KG1 (cell line): ENCODE data around the gene HAGHL.
A peak's percentile ranks its signal among the peaks of the same experiment; 100 is the strongest.

ENCODE experiments used
- DNase-seq: peaks from one replicate; lab custom pipeline; 2025; lab: John Stamatoyannopoulos, UW

HAGHL gene, protein sequence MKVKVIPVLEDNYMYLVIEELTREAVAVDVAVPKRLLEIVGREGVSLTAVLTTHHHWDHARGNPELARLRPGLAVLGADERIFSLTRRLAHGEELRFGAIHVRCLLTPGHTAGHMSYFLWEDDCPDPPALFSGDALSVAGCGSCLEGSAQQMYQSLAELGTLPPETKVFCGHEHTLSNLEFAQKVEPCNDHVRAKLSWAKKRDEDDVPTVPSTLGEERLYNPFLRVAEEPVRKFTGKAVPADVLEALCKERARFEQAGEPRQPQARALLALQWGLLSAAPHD

DNA sequence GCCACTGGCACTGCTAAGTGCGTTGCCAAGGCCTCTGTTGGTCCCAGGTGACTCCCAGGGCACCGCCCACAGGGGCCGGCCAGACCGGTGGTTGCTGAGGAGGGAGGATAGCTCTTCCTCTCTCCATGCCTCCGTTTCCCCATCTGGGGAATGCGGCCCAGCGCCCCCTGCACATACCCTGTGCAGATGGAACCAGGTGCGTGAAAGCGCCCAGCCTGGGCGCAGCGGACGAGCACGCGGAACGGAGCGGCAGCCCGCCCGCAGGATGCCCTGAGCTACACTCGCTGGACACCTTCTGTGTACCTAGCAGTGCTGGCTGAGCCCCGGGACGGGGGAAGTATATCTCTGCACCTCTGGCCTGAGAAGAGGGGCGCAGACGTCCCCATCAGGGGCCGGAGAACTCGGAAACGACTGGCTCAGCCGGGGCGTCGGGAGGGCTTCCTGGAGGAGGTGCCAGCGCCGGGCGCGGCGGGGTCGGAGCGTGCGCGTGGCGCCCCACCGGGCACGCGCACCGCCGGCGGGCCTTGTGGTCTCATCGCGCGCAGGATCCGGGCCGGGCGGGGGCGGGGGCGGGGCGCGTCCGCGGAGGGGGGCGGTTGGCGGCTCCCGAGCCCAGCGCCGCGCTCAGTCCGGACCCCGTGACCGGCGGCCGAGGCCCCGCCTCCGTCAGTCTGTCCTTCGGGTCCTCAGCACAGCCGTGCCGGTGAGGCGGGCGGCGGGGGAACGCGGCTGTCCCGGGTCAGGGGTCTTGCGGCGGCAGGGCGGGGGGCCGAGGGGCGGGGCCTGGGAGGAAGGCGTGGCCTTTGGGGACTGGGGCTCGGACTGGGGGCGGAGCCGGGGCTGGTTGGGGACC is at the start of gene HAGHL, which contains the start of gene CCDC78:
HAGHL (plus strand) TSS at position 669 of the 853 bp plus-strand sequence. CDS start 404 bp downstream, outside the sequence.
CCDC78 (minus strand) TSS at position 6 of the 853 bp plus-strand sequence. CDS start 76 bp downstream, outside the sequence.
- no peak for DNase-seq

DNA sequence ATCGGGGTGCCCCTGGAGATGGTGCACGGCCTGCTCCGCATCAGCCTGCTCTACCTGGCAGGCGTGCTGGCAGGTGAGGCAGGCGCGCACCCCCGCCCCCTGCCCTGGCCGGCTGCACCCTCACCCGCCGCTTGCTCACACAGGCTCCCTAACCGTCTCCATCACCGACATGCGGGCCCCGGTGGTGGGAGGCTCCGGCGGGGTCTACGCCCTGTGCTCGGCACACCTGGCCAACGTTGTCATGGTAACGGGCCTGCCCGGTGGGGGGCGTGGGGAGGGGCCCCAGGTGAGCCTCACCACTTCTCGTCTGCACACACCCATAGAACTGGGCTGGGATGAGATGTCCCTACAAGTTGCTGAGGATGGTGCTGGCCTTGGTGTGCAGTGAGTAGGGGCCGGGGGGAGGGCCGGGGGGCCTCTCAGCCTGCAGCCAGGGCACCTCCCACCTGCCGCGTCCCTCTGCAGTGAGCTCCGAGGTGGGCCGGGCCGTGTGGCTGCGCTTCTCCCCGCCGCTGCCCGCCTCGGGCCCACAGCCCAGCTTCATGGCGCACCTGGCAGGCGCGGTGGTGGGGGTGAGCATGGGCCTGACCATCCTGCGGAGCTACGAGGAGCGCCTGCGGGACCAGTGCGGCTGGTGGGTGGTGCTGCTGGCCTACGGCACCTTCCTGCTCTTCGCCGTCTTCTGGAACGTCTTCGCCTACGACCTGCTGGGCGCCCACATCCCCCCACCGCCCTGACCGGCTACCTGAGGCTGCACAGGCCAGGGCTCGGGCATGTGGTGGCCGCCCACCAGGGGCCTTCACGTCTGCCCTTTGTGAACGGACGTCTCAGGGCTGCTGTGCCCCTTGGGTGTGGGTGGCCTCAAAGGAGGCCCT is 49.4 kb upstream of the HAGHL start:
- DNase-seq, result no peak

DNA sequence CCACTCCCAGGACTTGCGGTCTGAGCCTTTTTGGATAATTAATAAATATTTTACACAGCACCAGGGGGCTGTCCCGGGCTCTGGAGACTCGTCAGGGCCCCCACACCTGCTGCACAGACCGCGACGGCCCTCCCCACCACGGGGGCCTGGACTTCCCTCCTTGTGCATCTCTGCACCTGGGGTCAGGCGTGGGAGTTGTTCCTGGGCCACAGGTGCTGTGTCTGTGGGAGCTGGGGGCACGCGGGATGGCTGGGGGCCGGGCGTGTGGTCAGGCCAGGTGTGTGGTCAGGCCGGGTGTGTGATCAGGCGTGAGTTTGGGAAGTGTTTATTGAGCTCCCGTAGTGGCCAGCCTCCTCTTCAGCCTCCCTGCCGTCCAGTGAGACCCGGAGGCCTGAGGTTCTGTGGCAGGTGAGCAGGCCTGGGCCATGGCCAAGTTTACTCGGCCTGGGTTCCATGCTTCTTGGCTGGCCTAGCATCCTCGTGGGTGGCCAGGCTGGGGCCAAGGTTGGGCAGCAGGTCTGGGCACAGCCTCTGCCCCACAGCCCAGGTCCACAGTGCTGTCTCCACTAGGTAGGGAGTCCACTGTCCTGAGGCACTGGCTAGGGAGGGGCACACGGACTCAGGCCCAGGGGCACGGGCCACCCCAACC is 48.6 kb upstream of the HAGHL start:
- DNase-seq, result no peak

GRCh38 chr16:678858-679813 is 47.8 kb upstream of the HAGHL start:
- DNase-seq, result no peak

DNA sequence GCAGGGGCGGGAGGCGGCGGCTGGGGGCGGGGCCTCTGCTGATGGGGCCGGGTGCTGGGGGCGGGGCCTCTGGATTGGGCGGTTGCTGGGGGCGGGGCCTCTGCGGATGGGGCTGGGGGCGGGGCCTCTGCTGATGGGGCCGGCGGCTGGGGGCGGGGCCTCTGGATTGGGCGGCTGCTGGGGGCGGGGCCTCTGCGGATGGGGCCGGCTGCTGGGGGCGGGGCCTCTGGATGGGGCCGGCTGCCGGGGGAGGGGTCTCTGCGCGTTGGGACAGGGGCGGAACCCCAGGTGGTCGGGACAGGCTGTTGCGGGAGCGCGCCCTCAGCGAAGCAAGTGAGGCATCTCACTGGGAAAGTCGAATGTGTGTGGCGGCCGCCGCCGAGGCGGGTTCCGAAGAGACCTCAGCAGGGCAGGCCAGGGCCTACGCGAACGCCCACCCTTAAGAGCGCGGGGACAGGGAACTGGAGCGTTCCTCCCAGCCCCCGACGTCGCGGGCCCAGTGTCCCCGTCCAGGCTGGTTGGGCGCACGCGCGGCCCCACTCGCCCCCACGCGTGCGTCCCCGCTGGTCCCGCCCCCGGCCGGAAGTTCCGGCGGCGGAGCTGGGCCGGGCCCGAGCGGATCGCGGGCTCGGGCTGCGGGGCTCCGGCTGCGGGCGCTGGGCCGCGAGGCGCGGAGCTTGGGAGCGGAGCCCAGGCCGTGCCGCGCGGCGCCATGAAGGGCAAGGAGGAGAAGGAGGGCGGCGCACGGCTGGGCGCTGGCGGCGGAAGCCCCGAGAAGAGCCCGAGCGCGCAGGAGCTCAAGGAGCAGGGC is 46.9 kb upstream of the HAGHL start, which contains the start of gene STUB1:
STUB1 (plus strand) TSS at position 597 of the 811 bp plus-strand sequence; CDS start at position 713, 116 bp downstream.
- peak; percentile 61 for DNase-seq

GRCh38 chr16:680625-680945 is 46.3 kb upstream of the HAGHL start:
- DNase-seq, result no peak

DNA sequence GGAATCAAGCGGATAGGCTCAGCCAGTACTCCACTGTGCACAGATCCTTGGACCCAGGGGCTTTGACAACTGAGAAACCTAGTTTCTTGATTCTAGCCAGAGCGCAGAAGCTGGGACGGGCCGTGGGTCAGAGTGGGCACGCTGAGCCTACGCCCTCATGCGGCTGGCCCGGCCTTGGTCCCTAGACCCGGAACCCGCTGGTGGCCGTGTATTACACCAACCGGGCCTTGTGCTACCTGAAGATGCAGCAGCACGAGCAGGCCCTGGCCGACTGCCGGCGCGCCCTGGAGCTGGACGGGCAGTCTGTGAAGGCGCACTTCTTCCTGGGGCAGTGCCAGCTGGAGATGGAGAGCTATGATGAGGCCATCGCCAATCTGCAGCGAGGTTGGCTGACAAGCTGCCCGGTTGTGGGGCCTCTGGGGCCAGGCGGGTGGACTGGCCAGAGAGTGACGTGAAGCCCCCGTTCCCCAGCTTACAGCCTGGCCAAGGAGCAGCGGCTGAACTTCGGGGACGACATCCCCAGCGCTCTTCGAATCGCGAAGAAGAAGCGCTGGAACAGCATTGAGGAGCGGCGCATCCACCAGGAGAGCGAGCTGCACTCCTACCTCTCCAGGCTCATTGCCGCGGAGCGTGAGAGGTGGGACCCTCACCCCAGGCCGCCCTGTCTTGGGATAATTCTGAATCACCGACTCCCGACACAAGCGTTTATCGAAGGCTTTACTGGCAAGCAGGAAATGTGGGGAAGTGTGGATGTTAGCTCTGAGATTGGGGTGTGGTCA is 45.8 kb upstream of the HAGHL start:
- peak; percentile 4 for DNase-seq

DNA sequence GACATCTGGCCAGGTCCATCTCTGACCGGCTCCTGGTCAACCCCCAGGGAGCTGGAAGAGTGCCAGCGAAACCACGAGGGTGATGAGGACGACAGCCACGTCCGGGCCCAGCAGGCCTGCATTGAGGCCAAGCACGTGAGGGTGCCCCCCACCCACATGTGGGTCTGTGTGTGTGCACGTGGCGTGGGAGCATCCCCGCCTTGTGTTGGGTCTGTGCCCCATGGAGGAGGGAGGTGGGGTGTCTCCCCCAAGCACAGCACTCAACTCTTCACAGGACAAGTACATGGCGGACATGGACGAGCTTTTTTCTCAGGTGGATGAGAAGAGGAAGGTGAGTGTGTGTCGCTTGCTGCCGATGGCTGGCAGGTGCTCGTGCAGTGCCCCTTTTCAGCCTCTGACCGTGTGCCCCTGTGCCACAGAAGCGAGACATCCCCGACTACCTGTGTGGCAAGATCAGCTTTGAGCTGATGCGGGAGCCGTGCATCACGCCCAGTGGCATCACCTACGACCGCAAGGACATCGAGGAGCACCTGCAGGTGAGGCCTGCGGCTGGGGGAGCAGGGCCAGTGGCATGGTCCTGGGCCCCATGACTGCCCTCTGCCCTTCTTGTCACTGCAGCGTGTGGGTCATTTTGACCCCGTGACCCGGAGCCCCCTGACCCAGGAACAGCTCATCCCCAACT is 45.0 kb upstream of the HAGHL start:
- no peak for DNase-seq

GRCh38 chr16:682493-683395 is 44.2 kb upstream of the HAGHL start:
- no peak for DNase-seq

DNA sequence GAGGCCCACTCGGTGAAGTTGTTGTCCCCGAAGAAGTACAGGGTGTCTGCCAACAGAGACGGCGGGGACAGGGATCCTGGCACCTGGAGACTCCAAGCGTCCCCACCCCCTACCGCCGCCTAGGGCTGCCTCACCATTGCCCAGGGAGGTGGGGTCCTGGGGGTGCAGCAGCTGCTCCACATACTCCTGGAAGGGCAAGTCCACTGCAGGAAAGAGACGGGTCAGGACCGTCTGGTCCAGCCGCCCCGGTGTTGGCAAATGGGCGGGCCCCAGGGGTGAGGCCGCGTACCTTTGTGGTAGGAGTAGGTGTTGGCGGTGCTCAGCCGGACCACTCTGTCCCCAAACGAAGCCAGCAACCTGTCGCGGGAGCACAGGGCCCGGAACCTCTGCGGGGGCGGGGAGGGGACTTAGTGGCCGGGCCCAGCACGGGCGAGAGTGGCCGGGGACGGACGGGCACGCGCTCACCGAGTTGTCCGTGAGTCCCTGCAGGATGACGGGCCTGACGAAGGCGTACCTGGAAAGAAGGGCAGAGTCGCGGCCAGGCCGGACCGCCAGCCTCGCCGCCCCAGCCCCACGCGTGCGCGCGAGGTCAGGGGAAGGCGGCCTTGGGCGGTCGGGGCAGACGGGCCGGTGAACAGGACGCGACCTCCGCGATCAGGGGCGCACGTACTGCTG is 43.4 kb upstream of the HAGHL start:
- peak; percentile 4 for DNase-seq

DNA sequence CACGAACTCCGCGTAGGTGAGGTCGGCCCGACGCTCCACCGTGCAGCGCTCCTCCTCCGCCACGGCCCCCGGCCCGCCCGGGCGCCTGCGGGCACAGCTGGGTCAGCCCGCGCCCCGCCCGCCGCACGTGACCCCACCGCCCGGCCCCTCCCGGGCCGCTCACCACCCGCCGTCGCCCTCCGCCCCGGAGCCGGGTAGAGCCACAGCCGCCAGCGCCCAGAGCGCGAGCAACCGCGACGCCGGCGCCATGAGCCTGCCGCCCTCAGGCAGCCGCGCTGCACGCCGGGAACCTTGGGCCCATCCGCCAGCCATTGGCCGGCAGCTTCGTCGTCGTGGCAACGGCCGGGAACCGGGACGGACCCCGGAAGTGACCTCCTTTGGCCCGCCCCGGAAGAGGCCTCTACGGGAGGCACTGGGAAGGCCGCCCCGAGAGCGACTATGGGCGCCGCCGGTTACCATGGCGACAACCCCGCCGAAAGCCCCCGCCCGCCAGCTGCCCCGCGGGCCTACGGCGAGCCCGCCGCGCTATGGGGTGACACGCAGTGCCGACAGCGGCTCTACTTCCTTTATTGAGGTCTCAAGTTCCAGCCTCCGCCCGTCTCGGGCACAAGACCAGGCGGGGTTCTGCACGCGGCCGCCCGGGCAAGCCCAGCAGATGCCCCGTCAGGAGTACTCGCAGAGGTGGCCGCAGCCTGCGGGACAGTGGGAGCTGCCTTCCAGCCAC is 42.7 kb upstream of the HAGHL start, which contains the start of gene JMJD8:
JMJD8 (minus strand) TSS at position 264 of the 724 bp plus-strand sequence; CDS start at position 249, 15 bp downstream.
- peak; percentile 79 for DNase-seq

DNA sequence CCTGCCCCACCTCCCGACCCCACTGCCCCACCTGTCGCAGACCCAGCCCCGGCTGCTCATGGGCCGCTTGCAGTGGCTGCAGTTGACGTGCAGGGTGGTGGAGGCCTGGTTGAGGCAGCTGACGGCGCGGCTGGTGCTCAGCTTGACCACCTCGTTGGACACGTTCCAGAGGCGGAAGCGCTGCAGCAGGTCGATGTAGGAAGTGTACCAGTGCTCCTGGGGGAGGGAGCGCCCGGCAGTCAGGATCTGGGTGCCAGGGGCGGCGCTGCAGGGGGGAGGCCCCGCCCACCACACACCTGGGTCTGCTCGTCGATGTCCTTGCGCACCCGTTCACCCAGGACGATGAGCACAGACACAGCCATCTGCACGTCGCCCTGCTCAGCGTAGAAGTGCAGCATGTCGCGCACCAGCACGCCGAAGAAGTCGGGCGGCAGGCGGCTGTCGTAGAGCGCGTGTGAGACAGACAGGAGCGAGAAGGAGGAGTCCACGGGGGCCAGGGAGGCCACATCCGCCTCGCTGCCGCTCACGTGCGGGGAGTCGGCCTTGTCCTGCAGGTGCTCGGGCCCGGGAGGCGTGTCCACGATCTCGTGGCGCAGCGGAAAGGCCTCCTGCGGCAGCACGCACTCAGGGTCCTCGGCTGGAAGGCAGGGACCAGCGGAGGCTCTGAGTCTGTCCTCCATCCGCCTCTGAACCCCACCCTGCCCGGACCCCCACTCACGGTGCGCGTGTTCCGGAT is 41.8 kb upstream of the HAGHL start:
- no peak for DNase-seq

GRCh38 chr16:685967-686366 is 40.9 kb upstream of the HAGHL start:
- no peak for DNase-seq

DNA sequence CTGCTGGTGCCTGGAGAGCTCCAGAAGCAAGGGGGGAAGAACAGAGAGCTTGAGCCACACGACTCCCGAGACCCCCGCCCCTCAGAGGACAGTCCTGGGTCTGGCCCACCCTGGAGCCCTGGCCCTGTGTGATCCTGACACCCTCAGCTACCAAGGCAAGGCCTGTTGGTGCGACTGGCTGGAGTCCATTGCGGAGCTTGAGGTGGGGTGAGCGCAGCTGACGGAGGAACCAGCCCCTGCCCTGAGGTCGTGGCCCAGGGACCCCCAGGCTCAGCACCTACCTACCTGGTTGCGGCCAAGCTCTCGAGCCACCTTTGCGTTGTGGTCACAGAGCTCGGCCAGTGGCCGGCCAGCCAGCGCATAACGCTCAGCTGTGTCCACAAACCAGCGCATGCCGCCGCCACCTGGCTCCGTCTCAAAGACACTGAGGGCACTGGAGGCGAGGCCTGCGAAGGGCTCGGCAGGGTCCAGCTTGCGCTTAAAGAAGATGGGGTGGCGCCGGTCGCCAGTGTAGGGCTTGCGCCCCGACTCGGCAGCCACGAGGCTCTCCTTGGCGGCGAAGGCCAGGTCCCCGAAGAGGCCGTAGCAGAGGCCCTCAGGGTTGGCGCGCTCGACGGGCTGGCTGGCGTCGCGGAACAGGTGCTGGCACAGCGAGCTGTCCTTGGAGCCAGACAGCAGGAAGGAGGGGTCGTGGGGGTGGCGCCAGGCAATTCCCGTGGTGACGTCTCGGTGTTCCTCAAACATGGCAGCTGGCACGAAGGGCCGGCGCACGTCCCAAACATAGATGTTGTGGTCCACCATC is 40.2 kb upstream of the HAGHL start:
- no peak for DNase-seq
